Cardiac muscle cell (in vitro differentiated cells and primary cell): ENCODE data around the gene GRSF1. TPM values are rescaled to one million over a fixed set of nuclear protein-coding genes. Genes with fewer than 3 reads are reported as not detected.
"Not testable (repeated sequence)": the region's sequence is repeated elsewhere in the genome, so short reads cannot be mapped to it uniquely, and the experiment has no call there.

Source experiments
- DNase-seq, 2 donors: peaks; one replicate each; pipeline versions ENCODE4 v3.0.0 to v3.0.0-alpha.2; 2010 to 2017; ENCODE audit warnings: low read depth in 1 of 2, low spot score in 1 of 2
- H3K27ac ChIP-seq: fragments of 200-600 bp; sonication (generic); 2 replicates; pipeline ENCODE4 v1.5.1; 2016
- H3K27me3 ChIP-seq: fragments of 200-600 bp; sonication (generic); 2 replicates; pipeline ENCODE4 v1.6.0; 2016; ENCODE audit warnings: control low read depth
- H3K36me3 ChIP-seq: fragments of 200-600 bp; sonication (generic); 2 replicates; pipeline ENCODE4 v1.5.1; 2016; ENCODE audit warnings: control low read depth
- H3K4me1 ChIP-seq: fragments of 200-600 bp; sonication (generic); 2 replicates; pipeline ENCODE4 v1.8.1; 2017; ENCODE audit warnings: low read depth, mild to moderate bottlenecking, mixed run types
- H3K4me3 ChIP-seq: fragments of 200-600 bp; sonication (generic); 2 replicates; pipeline ENCODE4 v1.5.1; 2016; ENCODE audit warnings: mild to moderate bottlenecking
- H3K9me3 ChIP-seq: fragments of 200-600 bp; sonication (generic); 2 replicates; pipeline ENCODE4 v1.5.1; 2017; ENCODE audit warnings: low read depth, mild to moderate bottlenecking, control low read depth
- polyA plus RNA-seq: library from polyadenylated mRNA; unstranded; fragments of >200 nt; fragmentation: Nextera tagmentation; extraction: Ambion mirVana; gene quantifications from 2 replicates; pipeline ENCODE4 v1.2.1, GENCODE V29; 2016
- total RNA-seq: library from RNA; depleted of rRNA; stranded (reverse); fragments of >200 nt; gene quantifications from 2 replicates; pipeline ENCODE4 v1.2.3, GENCODE V29; 2016
- TF ChIP-seq, protein P1 (sequence below): IDR thresholded peaks from 2 replicates; pipeline ENCODE4 v1.5.1; 2012; ENCODE audit warnings: low read depth, mild to moderate bottlenecking, low read length

The GRSF1 gene
- total and polyA plus RNA-seq, 2 experiments from 2014 or later, result 90.3 to 153 TPM

DNA sequence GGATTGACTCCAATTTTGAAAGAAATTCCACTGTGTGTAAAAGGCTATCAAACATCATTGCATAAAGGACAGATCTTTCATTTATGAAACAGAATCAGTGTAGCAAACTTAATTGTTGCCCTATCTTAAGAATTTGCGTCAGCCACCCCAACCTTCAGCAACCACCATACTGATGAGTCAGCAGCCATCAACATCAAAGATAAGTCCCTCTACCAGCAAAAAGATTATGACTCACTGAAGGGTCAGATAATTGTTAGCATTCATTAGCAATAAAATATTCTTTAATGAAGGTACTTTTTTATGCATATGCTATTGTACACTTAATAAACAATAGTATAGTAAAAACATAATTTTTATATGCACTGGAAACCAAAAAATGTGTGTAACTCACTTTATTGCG, 15.8 kb upstream of the GRSF1 start:
- Histone ChIP-seq H3K4me3 (no peak overlapping the region), H3K27me3 (no peaks in the 10 kb centered on the region), H3K36me3 (no peaks in the 10 kb centered on the region), H3K4me1 (no peaks in the 10 kb centered on the region), H3K27ac (no peak overlapping the region), H3K9me3 (no peaks in the 10 kb centered on the region)
- DNase-seq, result peak in 1 of 2 donors; percentile 77
- TF ChIP-seq, protein P1, sequence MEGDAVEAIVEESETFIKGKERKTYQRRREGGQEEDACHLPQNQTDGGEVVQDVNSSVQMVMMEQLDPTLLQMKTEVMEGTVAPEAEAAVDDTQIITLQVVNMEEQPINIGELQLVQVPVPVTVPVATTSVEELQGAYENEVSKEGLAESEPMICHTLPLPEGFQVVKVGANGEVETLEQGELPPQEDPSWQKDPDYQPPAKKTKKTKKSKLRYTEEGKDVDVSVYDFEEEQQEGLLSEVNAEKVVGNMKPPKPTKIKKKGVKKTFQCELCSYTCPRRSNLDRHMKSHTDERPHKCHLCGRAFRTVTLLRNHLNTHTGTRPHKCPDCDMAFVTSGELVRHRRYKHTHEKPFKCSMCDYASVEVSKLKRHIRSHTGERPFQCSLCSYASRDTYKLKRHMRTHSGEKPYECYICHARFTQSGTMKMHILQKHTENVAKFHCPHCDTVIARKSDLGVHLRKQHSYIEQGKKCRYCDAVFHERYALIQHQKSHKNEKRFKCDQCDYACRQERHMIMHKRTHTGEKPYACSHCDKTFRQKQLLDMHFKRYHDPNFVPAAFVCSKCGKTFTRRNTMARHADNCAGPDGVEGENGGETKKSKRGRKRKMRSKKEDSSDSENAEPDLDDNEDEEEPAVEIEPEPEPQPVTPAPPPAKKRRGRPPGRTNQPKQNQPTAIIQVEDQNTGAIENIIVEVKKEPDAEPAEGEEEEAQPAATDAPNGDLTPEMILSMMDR, result no peak

DNA sequence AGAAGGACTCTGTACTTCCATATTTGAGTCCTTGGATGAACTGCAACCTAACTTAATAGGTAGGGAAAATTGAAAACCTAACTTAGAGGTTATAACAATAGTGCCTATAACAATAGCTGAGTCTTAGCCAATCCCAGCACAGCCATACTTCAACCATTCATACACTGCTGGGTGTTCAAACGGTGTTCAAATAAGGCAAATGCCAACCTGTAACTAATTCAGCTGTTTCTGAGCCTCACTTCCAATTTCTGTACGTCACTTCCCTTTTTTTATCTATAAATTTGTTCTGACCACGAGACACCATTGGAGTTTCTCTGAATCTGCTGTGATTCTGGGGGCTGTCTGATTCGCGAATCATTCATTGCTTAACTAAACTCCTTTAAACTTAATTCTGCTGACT, 9.6 kb upstream of the GRSF1 start:
- H3K27me3 ChIP-seq, result no peaks in the 10 kb centered on the region
- H3K4me1 ChIP-seq, result no peaks in the 10 kb centered on the region
- H3K27ac ChIP-seq, result no peak overlapping the region
- H3K9me3 ChIP-seq, result no peaks in the 10 kb centered on the region
- DNase-seq, result no peak
- H3K36me3 ChIP-seq, result no peaks in the 10 kb centered on the region
- TF ChIP-seq, protein P1, result no peak
- H3K4me3 ChIP-seq, result no peak overlapping the region

DNA sequence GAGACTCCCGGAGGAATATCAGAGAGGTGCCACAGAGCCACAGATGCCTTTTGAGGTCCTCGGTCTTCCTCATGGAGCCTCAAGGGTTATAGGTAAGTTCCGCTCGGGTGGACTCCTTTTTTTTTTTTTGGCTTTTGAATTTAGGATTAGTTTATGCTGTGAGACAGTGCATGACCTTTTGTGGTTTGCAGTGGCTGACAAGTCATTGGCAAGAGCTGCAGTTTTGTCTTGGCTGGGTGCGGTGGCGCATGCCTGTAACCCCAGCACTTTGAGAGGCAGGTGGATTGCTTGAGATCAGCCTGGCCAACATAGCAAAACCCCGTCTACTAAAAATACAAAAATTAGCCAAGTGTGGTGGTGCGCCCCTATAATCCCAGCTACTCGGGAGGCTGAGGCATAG, 4.5 kb upstream of the GRSF1 start:
- no peak for DNase-seq
- no peak overlapping the region for H3K27ac ChIP-seq
- H3K9me3 ChIP-seq, result no peaks in the 10 kb centered on the region
- H3K36me3 ChIP-seq, result no peaks in the 10 kb centered on the region
- H3K4me3 ChIP-seq, result no peak overlapping the region
- H3K4me1 ChIP-seq, result no peaks in the 10 kb centered on the region
- peaks cover 3% of the 10 kb centered on the region for H3K27me3 ChIP-seq
- TF ChIP-seq, protein P1, result no peak

DNA sequence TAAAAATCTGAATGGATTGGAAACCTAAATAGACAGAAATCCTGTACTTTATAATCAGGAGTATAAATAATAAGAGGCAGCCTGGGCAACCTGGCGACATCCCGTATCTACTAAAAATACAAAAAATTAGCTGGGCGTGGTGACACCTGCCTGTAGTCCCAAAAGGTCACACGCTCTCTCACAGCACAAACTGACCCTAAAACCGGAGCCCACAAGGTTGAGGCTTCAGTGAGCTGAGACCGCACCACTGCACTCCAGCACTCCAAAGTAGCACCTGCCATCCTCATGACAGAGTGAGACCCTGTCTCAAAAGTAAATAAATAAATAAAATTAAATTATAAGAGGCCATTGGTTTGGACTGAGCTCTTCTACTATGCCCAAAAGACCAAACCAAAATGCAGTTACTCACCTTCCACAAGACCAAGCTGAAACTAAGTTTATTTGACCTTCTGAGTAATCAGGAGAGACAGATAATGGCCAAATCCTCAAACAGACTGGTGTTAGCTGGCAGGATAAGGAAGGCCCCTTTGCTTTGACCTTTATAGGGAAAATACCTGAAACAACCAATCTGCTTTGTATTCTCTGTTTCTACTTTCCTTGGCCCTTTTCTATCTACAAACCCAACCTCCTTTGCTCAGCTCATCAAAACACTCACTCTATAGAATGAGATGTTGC, 3.2 kb upstream of the GRSF1 start:
- peaks cover 3% of the 10 kb centered on the region for H3K27me3 ChIP-seq
- no peak for DNase-seq
- H3K9me3 ChIP-seq, result no peaks in the 10 kb centered on the region
- no peaks in the 10 kb centered on the region for H3K4me1 ChIP-seq
- TF ChIP-seq, protein P1, result no peak
- H3K27ac ChIP-seq, result peak overlapping the region; percentile 40
- H3K36me3 ChIP-seq, result no peaks in the 10 kb centered on the region
- no peak overlapping the region for H3K4me3 ChIP-seq

DNA sequence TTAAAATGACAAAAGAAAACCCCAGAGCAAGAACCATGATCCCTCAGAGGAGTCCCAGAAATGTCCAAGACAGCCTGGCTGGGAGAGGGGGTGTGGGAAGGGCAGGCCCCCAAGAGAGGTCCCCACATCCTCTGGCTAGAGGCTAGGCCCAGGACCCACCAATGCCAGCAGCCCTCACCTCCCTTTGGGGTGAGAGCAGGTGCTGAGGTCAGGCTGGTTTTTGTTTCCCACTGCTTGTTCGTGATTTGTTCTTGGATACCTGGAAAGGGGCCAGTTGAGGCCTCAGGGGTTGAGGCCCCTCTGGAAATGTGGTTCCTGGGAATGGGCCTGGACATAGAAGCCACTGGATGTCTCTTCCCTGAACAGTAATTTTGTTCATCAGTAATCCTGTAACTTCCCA, 2.3 kb upstream of the GRSF1 start:
- H3K4me1 ChIP-seq, result peaks cover 3% of the 10 kb centered on the region
- peak in 1 of 2 donors; percentile 17 for DNase-seq
- peaks cover 3% of the 10 kb centered on the region for H3K27me3 ChIP-seq
- H3K4me3 ChIP-seq, result no peak overlapping the region
- H3K9me3 ChIP-seq, result no peaks in the 10 kb centered on the region
- no peaks in the 10 kb centered on the region for H3K36me3 ChIP-seq
- peak overlapping the region; percentile 72 for H3K27ac ChIP-seq
- TF ChIP-seq, protein P1, result no peak

DNA sequence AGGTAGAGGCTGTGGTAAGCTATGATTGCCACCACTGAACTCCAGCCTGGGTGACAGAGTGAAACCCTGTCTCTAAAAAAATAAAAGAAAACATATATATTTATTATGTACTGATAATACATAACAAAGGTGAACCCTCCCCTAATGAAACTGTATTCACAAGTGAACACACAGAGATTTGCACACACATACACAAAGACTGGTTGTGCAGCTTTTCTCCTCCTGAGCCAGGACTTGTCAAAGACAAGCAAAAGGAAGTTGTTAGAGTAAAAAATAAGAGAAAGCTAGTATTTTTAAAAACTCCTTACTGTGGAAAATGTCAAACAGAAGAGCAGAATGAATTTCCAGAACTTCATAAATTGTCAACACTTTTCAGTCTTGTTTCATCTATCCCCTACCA, 1.5 kb upstream of the GRSF1 start:
- Histone ChIP-seq H3K4me3 (no peak overlapping the region), H3K36me3 (no peaks in the 10 kb centered on the region), H3K4me1 (peaks cover 10% of the 10 kb centered on the region), H3K9me3 (no peaks in the 10 kb centered on the region), H3K27ac (peak overlapping the region; percentile 72), H3K27me3 (peaks cover 3% of the 10 kb centered on the region)
- TF ChIP-seq, protein P1, result no peak
- DNase-seq, result no peak

DNA sequence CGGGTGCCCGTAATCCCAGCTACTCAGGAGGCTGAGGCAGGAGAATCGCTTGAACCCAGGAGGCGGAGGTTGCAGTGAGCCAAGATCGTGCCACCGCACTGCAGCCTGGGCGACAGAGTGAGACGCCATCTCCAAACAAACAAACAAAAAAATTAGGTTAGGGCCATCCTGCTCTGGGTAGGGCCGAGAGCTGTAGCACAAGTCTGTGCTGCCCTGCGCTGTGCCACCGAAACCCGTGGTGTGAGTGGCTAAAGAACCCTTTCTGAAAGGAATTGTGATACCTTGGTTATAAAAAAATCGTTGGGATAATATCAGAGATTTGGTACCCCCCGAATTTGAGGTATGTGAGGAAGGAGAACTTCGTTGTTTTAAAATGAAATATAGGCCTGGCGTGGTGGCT, 941 bp upstream of the GRSF1 start:
- H3K9me3 ChIP-seq, H3K4me3 ChIP-seq, H3K27ac ChIP-seq, DNase-seq, H3K4me1 ChIP-seq, H3K36me3 ChIP-seq, H3K27me3 ChIP-seq: not testable (repeated sequence)

DNA sequence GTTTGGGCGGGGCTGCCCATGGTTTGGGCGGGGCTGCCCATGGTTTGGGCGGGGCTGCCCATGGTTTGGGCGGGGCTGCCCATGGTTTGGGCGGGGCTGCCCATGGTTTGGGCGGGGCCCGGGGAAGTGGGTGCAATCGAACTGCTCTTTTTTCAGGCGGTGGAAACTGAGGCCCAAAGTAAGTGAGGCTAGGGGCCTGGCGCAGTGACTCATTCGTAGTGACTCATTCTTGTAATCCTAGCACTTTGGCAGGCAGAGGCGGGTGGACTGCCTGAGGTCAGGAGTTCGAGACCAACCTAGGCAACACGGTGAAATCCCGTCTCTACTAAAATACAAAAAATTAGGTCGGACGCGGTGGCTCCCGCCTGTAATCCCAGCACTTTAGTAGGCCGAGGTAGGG, 447 bp upstream of the GRSF1 start:
- H3K36me3 ChIP-seq, H3K9me3 ChIP-seq, H3K4me1 ChIP-seq, H3K4me3 ChIP-seq, H3K27ac ChIP-seq, H3K27me3 ChIP-seq: not testable (repeated sequence)
- DNase-seq, result peak; percentile 24 to 47
